Head of caudate nucleus (tissue), 42 donors: ENCODE results near the gene ADAMTSL1.

Experiments
- DNase-seq, 42 donors: peaks; one replicate each; pipeline versions ENCODE4 v3.0.0 to v3.0.0-alpha.2; 2020 to 2021; ENCODE audit warnings: mixed read lengths in 7 of 42
- intact Hi-C: fragments of 100-400 bp; cut with DNase I; formaldehyde crosslinking; loops from one replicate; pipeline ENCODE4 v1.15.0; 2022

ADAMTSL1 gene

DNA sequence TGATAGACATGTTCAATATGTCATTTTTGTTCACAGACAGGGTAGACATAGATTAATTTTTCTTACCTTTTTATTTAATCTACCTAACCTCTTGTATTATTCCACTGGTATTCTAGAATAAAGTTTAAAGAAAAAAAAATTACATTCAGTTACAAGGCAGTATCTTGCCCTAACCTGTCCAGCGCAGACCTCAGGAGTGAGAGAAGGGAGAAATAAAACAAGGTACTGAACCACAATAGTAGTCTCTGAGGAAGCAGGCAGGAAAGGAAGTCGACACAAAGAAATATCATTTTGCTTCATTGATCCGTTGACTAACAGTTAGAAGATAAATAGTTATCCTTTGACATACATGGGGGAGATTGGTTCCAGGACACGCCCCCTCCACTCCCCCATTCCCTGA, 12.5 kb upstream of the ADAMTSL1 start:
- intact Hi-C loops: no loop called here

DNA sequence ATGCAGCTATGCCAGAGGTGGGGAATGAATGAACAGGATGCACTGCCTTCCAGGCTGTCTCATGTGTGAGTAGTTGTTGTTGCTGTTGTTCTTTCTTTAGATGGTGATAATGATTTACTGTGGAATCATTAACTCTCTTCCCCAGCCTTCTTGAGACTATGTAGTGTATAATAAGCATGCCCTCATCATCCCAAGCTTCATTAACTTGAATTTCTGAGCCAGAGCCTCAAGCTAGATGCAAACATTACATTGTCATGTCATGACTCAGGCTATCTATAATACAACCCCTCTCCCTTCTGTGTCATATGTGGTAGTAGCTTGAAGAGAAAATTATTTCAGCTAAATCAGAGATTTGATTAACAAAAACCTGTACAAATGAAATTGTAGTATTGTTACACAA, 10.0 kb upstream of the ADAMTSL1 start:
- intact Hi-C loops: no loop called here
- DNase-seq: no peak

More for the DNA sequence above, 12.5 kb upstream of the ADAMTSL1 start:
- no peak for DNase-seq

- intact Hi-C loops: no loop called here
- DNase-seq: no peak
Measured at GRCh38 chr9:18466101-18466500, 7.9 kb upstream of the ADAMTSL1 start.

GRCh38 chr9:18467696-18468095, 6.3 kb upstream of the ADAMTSL1 start:
- DNase-seq: no peak
- intact Hi-C loops: no loop called here

DNA sequence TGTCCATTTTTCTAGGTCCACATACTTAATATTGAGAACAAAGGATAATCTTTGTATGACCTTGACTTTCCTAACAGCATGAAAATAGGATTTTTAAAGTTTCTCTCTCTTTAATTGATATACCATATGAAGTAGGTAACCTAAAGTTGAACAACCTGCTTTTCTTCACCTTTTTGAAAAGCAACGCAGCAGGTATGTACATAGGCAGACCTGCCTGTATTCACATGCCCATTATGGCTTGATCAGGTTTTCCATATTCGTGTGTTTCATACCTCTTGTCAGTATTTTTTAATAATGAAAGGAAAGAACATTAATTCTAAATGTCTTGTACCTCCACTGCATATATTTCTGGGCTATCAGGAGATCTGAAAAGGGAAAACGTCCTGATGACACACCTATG, 1.5 kb upstream of the ADAMTSL1 start:
- DNase-seq: no peak
- intact Hi-C loops: no loop called here

DNA sequence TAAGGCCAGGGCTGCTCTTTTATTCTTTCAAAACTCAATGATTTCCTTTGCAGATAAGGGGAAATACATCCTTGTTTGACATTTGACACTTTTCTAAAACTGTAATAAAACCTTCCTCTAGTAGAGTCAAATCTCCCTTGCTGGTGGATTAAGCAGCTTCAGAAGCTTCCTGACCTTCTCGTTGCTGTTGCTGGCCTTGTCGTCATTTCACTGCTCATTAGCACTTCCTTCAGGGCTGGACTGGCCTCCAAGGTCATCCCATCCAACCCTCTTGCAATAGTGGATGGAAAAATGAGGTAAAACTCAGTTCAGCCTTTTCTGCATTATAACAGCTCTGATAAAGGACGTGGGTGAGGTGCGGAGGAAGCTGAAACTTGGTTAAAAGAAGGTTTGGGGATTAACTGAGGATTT, 1.1 kb upstream of the ADAMTSL1 start:
- peak in 16 of 42 donors; percentile 1 to 55 (median 22) for DNase-seq
- intact Hi-C loops: no loop called here

DNA sequence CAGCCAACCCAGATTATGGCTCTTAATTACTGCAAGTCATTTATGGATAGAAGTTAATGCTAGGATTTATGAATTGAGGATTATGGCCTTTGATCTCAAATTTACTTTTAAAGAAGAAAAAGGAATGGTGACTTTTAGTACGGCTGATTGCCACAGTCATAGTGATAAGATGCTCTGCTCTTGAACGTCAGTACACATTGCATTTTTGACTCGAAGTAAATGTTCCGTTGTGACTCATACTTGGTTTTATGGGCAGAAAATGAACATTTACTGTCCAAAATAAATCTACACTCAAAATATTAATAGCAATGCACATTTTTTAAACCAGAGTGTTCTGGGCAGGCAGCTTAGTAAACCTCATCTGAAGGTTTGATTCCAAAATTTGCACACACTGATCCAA, 830 bp downstream of the ADAMTSL1 start:
- DNase-seq: no peak
- intact Hi-C loops: no loop called here

GRCh38 chr9:18477121-18477660, 3.2 kb downstream of the ADAMTSL1 start:
- intact Hi-C loops: no loop called here
- DNase-seq: peak in 1 of 42 donors; percentile 4

- intact Hi-C loops: no loop called here
Measured at GRCh38 chr9:18477719-18478118, 3.8 kb downstream of the ADAMTSL1 start.

GRCh38 chr9:18478501-18479361, 4.8 kb downstream of the ADAMTSL1 start:
- peak in 32 of 42 donors; percentile 8 to 81 (median 38) for DNase-seq
- intact Hi-C loops: no loop called here

More at GRCh38 chr9:18477719-18478118, 3.8 kb downstream of the ADAMTSL1 start:
- no peak for DNase-seq

- no peak for DNase-seq
- intact Hi-C loops: no loop called here
Measured at GRCh38 chr9:18479405-18479804, 5.5 kb downstream of the ADAMTSL1 start.

GRCh38 chr9:18480662-18481093, 6.7 kb downstream of the ADAMTSL1 start:
- DNase-seq: no peak
- intact Hi-C loops: no loop called here

GRCh38 chr9:18482371-18482770, 8.4 kb downstream of the ADAMTSL1 start:
- intact Hi-C loops: no loop called here
- DNase-seq: no peak

- intact Hi-C loops: no loop called here
- no peak for DNase-seq
Measured at GRCh38 chr9:18485714-18486113, 11.8 kb downstream of the ADAMTSL1 start.

GRCh38 chr9:18487611-18488010, 13.7 kb downstream of the ADAMTSL1 start:
- intact Hi-C loops: no loop called here

GRCh38 chr9:18488886-18489285, 14.9 kb downstream of the ADAMTSL1 start:
- intact Hi-C loops: no loop called here
- no peak for DNase-seq

More at GRCh38 chr9:18487611-18488010, 13.7 kb downstream of the ADAMTSL1 start:
- no peak for DNase-seq

- no peak for DNase-seq
- intact Hi-C loops: no loop called here
Measured at GRCh38 chr9:18489861-18490260, 15.9 kb downstream of the ADAMTSL1 start.

GRCh38 chr9:18490641-18491370, 16.9 kb downstream of the ADAMTSL1 start:
- intact Hi-C loops: no loop called here
- no peak for DNase-seq

DNA sequence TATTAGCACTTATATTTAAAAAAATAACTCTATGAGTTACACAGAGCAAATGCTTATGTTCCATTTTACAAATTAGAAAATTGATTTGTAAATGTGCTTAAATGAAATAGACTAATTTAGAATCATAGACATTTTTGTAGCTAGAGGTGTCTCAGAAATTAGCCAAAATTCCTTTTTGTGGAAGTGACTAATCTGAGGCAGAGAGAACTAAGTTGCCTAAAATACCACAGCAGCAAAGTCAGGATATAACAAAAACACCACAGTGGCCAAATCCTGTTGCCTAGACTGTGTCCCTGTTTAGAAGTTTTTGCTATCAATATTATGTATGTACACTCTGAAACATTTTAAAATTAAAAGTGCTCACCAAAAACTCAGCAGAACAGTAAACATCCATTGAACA, 18.7 kb downstream of the ADAMTSL1 start:
- no peak for DNase-seq
- intact Hi-C loops: no loop called here

- no peak for DNase-seq
- intact Hi-C loops: no loop called here
Measured at GRCh38 chr9:18493451-18493993, 19.6 kb downstream of the ADAMTSL1 start.
